ENCODE measurements around the gene PRSS3.
"Not testable (repeated sequence)": the region's sequence is repeated elsewhere in the genome, so short reads cannot be mapped to it uniquely, and the experiment has no call there.

PRSS3 gene

DNA sequence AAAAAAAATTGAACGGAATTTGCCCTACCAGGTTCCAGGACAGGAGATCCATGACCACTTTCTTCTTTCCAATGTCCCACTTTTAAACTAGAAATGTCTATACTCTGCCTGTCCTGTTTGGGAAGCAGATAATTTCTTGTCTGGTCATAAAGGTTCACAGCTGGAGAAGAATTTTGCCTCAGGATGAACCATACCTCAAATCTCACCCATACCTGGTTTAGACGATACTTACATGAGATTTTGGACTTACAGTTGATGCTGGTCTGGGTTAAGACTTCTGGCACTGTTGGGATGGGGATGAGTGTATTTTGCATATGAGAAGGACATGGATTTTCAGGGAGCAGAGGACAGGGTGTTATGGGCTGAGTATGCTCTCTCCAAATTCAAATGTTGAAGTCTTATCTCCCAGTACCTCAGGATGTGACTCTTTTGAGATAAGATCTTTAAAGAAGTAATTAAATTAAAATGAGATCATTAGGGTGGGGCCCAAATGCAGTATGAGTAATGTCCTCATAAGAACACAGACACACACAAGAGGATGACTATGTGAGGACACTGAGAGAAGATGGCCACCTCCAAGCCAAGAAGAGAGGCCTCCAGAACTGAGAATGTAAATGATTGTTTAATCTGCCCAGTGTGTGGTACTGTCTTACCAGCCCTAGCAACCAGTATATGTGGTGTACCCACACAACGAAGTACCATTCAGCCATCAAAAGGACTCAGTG is 25.0 kb upstream of the PRSS3 start:
- H3K27me3 ChIP-seq (ENCODE audit: control insufficient read depth, insufficient read depth, low read length); H3K36me3 ChIP-seq (ENCODE audit: control insufficient read depth, insufficient read depth, low read length); H3K9me3 ChIP-seq (ENCODE audit: control insufficient read depth, insufficient read depth, low read length); H3K4me3 ChIP-seq (ENCODE audit: low read depth, low read length); H3K9ac ChIP-seq (ENCODE audit: low read depth, low read length); H3K4me1 ChIP-seq (ENCODE audit: control insufficient read depth, insufficient read depth, low read length): not testable (repeated sequence)

DNA sequence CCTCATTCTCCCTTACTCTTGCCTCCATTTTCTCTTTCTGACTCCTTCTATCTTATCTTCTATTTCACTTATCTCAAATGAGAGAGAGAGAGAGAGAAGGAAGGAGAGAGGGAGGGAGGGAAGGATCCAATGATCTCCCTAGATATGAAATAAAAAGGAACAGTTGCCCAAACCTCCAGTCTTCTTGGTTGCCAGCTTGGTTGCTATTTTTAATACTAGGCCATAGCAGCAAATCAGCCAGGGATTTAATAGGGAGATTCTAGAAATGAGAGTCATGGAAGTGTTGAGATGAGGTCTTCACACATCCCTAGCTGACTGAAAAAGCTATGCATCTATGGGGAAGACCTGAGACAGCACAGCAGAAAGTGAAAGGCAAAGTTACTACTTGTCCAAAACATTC is 22.2 kb upstream of the PRSS3 start:
- H3K4me1 ChIP-seq (ENCODE audit: control insufficient read depth, insufficient read depth, low read length); H3K9me3 ChIP-seq (ENCODE audit: control insufficient read depth, insufficient read depth, low read length); H3K27me3 ChIP-seq (ENCODE audit: control insufficient read depth, insufficient read depth, low read length); H3K9ac ChIP-seq (ENCODE audit: low read depth, low read length); H3K36me3 ChIP-seq (ENCODE audit: control insufficient read depth, insufficient read depth, low read length); H3K4me3 ChIP-seq (ENCODE audit: low read depth, low read length): not testable (repeated sequence)

GRCh38 chr9:33774074-33774659 is 21.2 kb upstream of the PRSS3 start:
- not testable (repeated sequence) for H3K4me1 ChIP-seq (ENCODE audit: control insufficient read depth, insufficient read depth, low read length); H3K9me3 ChIP-seq (ENCODE audit: control insufficient read depth, insufficient read depth, low read length); H3K27me3 ChIP-seq (ENCODE audit: control insufficient read depth, insufficient read depth, low read length); H3K9ac ChIP-seq (ENCODE audit: low read depth, low read length); H3K36me3 ChIP-seq (ENCODE audit: control insufficient read depth, insufficient read depth, low read length); H3K4me3 ChIP-seq (ENCODE audit: low read depth, low read length)

- Histone ChIP-seq H3K27me3 (ENCODE audit: control insufficient read depth, insufficient read depth, low read length) (no peaks in the 10 kb centered on the region), H3K4me1 (ENCODE audit: control insufficient read depth, insufficient read depth, low read length) (no peaks in the 10 kb centered on the region), H3K4me3 (ENCODE audit: low read depth, low read length) (no peak overlapping the region), H3K36me3 (ENCODE audit: control insufficient read depth, insufficient read depth, low read length) (no peaks in the 10 kb centered on the region), H3K9ac (ENCODE audit: low read depth, low read length) (no peak overlapping the region), H3K9me3 (ENCODE audit: control insufficient read depth, insufficient read depth, low read length) (no peaks in the 10 kb centered on the region)
Observed at GRCh38 chr9:33776578-33776977, 18.8 kb upstream of the PRSS3 start.

- Histone ChIP-seq H3K27me3 (ENCODE audit: control insufficient read depth, insufficient read depth, low read length) (no peaks in the 10 kb centered on the region), H3K9ac (ENCODE audit: low read depth, low read length) (no peak overlapping the region), H3K36me3 (ENCODE audit: control insufficient read depth, insufficient read depth, low read length) (no peaks in the 10 kb centered on the region), H3K9me3 (ENCODE audit: control insufficient read depth, insufficient read depth, low read length) (no peaks in the 10 kb centered on the region), H3K4me1 (ENCODE audit: control insufficient read depth, insufficient read depth, low read length) (no peaks in the 10 kb centered on the region), H3K4me3 (ENCODE audit: low read depth, low read length) (no peak overlapping the region)
Observed at GRCh38 chr9:33778700-33779351, 16.5 kb upstream of the PRSS3 start.

DNA sequence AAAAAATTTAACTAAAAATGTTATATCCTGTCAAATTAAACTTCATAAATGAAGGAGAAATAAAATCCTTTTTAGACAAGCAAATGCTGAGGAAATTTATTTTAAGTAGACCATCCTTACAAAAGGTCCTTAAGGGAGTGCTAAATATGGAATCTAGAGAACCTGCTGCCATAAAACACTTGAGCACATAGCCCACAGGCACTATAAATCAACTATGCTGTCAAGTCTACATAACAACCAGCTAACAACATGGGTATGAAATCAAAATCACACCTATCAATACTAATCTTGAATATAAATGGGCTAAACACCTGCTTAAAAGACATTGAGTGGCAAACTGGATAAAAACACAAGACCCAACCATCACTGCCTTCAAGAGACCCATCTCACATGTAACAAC is 15.1 kb upstream of the PRSS3 start:
- no peak overlapping the region for H3K4me3 ChIP-seq (ENCODE audit: low read depth, low read length)
- H3K4me1 ChIP-seq (ENCODE audit: control insufficient read depth, insufficient read depth, low read length) = no peaks in the 10 kb centered on the region
- no peaks in the 10 kb centered on the region for H3K27me3 ChIP-seq (ENCODE audit: control insufficient read depth, insufficient read depth, low read length)
- no peaks in the 10 kb centered on the region for H3K36me3 ChIP-seq (ENCODE audit: control insufficient read depth, insufficient read depth, low read length)
- H3K9ac ChIP-seq (ENCODE audit: low read depth, low read length) = no peak overlapping the region
- no peaks in the 10 kb centered on the region for H3K9me3 ChIP-seq (ENCODE audit: control insufficient read depth, insufficient read depth, low read length)

GRCh38 chr9:33781736-33782135 is 13.6 kb upstream of the PRSS3 start:
- no peak overlapping the region for H3K9ac ChIP-seq (ENCODE audit: low read depth, low read length)
- H3K4me3 ChIP-seq (ENCODE audit: low read depth, low read length) = no peak overlapping the region
- no peaks in the 10 kb centered on the region for H3K4me1 ChIP-seq (ENCODE audit: control insufficient read depth, insufficient read depth, low read length)
- no peaks in the 10 kb centered on the region for H3K9me3 ChIP-seq (ENCODE audit: control insufficient read depth, insufficient read depth, low read length)
- no peaks in the 10 kb centered on the region for H3K36me3 ChIP-seq (ENCODE audit: control insufficient read depth, insufficient read depth, low read length)
- H3K27me3 ChIP-seq (ENCODE audit: control insufficient read depth, insufficient read depth, low read length) = no peaks in the 10 kb centered on the region

DNA sequence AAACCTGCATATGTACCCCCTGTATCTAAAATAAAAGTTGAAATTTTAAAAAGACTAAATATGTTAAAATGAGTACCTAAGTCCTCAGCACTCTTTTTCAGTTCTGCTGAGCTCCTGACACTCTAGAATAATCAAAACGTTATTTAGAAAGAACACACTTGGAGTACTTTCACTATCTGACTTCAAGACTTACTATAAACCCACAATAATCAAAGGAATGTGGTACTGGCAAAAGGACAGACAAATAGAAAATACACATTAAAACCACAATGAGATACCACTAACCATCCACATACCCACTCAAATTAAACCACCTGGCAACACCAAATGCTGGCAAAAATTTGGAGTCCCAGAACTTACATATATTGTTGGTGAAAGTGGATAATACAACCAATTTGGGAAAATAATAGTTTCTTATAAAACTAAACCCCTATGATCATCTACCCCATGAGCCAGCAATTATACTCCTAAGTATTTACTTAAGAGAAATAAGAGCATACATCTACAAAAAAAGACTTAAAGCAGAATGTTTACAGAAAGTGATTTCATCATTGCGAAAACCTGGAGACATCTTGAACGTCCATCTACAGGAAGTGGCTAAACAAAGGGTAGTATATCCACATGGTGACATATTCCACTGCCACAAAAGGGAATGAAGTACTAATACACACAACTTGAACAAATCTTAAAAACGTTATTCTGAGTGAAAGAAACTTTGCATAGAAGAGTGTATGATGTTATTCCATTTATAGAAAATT is 12.8 kb upstream of the PRSS3 start:
- no peaks in the 10 kb centered on the region for H3K9me3 ChIP-seq (ENCODE audit: control insufficient read depth, insufficient read depth, low read length)

GRCh38 chr9:33785914-33786313 is 9.4 kb upstream of the PRSS3 start:
- Histone ChIP-seq H3K27me3 (ENCODE audit: control insufficient read depth, insufficient read depth, low read length) (no peaks in the 10 kb centered on the region), H3K9ac (ENCODE audit: low read depth, low read length) (no peak overlapping the region), H3K36me3 (ENCODE audit: control insufficient read depth, insufficient read depth, low read length) (no peaks in the 10 kb centered on the region), H3K4me1 (ENCODE audit: control insufficient read depth, insufficient read depth, low read length) (no peaks in the 10 kb centered on the region), H3K4me3 (ENCODE audit: low read depth, low read length) (no peak overlapping the region), H3K9me3 (ENCODE audit: control insufficient read depth, insufficient read depth, low read length) (no peaks in the 10 kb centered on the region)

More for the DNA sequence above, 12.8 kb upstream of the PRSS3 start:
- no peaks in the 10 kb centered on the region for H3K4me1 ChIP-seq (ENCODE audit: control insufficient read depth, insufficient read depth, low read length)
- no peak overlapping the region for H3K4me3 ChIP-seq (ENCODE audit: low read depth, low read length)
- no peaks in the 10 kb centered on the region for H3K36me3 ChIP-seq (ENCODE audit: control insufficient read depth, insufficient read depth, low read length)
- no peak overlapping the region for H3K9ac ChIP-seq (ENCODE audit: low read depth, low read length)
- no peaks in the 10 kb centered on the region for H3K27me3 ChIP-seq (ENCODE audit: control insufficient read depth, insufficient read depth, low read length)

DNA sequence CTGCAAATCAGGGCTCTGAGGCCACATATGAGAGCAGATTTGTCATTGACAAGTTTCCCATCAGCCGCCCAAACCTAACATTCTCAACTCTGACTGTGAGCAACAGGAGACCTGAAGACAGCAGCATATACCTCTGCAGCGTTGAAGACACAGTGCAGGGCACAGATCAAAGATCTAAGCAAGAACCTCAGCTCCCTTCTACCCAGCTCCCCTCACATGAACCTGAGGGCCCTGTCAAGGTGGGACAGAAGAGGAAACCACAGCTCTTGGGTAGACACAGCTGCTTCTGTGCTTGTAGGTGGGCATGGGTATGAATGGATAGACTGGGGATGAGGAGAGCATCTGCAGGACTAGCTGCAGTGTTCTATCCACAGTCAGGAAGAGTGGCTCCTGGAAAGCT is 8.7 kb upstream of the PRSS3 start:
- Histone ChIP-seq H3K4me3 (ENCODE audit: low read depth, low read length) (no peak overlapping the region), H3K36me3 (ENCODE audit: control insufficient read depth, insufficient read depth, low read length) (no peaks in the 10 kb centered on the region), H3K9ac (ENCODE audit: low read depth, low read length) (no peak overlapping the region), H3K9me3 (ENCODE audit: control insufficient read depth, insufficient read depth, low read length) (no peaks in the 10 kb centered on the region), H3K4me1 (ENCODE audit: control insufficient read depth, insufficient read depth, low read length) (no peaks in the 10 kb centered on the region), H3K27me3 (ENCODE audit: control insufficient read depth, insufficient read depth, low read length) (no peaks in the 10 kb centered on the region)

- H3K27me3 ChIP-seq (ENCODE audit: control insufficient read depth, insufficient read depth, low read length) = no peaks in the 10 kb centered on the region
- no peaks in the 10 kb centered on the region for H3K36me3 ChIP-seq (ENCODE audit: control insufficient read depth, insufficient read depth, low read length)
- H3K9ac ChIP-seq (ENCODE audit: low read depth, low read length) = no peak overlapping the region
- H3K9me3 ChIP-seq (ENCODE audit: control insufficient read depth, insufficient read depth, low read length) = no peaks in the 10 kb centered on the region
- H3K4me1 ChIP-seq (ENCODE audit: control insufficient read depth, insufficient read depth, low read length) = no peaks in the 10 kb centered on the region
- H3K4me3 ChIP-seq (ENCODE audit: low read depth, low read length) = no peak overlapping the region
Observed at GRCh38 chr9:33787839-33788238, 7.5 kb upstream of the PRSS3 start.

DNA sequence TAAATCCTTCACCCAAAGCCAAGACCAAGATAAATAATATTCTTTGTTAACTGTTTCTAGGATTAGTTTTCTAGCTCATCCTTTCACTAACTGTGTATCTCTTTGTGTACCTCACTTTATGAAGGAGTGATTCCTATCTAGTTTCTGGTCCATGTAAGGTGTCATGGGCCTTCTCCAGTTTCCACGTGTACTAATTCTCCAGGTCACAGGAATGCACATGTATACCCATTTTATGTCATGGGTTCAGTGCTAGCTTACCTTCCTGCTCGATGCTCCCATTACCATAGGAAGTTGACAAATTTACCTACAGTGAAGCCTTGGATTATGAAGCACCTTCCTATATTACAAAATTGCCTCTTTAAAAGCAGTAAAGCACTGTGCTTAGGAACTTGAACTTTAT is 5.9 kb upstream of the PRSS3 start:
- H3K4me1 ChIP-seq (ENCODE audit: control insufficient read depth, insufficient read depth, low read length); H3K9me3 ChIP-seq (ENCODE audit: control insufficient read depth, insufficient read depth, low read length); H3K9ac ChIP-seq (ENCODE audit: low read depth, low read length); H3K27me3 ChIP-seq (ENCODE audit: control insufficient read depth, insufficient read depth, low read length); H3K36me3 ChIP-seq (ENCODE audit: control insufficient read depth, insufficient read depth, low read length); H3K4me3 ChIP-seq (ENCODE audit: low read depth, low read length): not testable (repeated sequence)

Data from iPS-15b (cell line).